Epithelial cell of proximal tubule (primary cell): Measurements from ENCODE around the gene MSL3B.

Source experiments
- DNase-seq: peaks from one replicate; pipeline ENCODE4 v3.0.0-alpha.2; 2011; ENCODE audit warnings: low read depth
- H3K4me3 ChIP-seq: 2 replicates; pipeline ENCODE4 v1.5.1; 2011; ENCODE audit warnings: low read depth, mild to moderate bottlenecking, low read length
- CTCF ChIP-seq: conservative IDR thresholded peaks from 2 replicates; pipeline ENCODE4 v1.5.1; 2012; ENCODE audit warnings: low read depth, mild to moderate bottlenecking, low read length

The MSL3B gene

GRCh38 chr2:233837694-233838229 lies 30.4 kb downstream of the MSL3B start:
- no peak for DNase-seq
- no peak overlapping the region for H3K4me3 ChIP-seq
- TF ChIP-seq CTCF, result no peak

DNA sequence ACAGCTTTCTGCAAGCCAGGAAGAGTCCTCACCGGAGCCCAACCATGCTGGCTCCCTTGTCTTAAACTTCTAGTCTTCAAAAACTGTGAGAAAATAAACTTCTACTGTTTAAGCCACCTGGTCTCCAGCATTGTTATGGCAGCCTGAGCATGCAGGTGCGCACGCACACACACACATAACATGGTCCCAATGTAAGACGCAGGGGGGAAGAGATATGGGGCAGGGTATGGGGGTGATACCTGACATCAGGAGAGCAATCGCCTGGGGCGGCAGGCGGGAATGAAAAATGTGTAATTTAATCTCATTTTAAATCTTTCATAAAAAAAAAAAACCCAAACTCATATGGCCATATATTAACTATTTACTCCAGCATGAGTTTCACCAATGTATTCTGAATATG lies 31.8 kb downstream of the MSL3B start:
- no peak for DNase-seq
- no peak overlapping the region for H3K4me3 ChIP-seq
- no peak for TF ChIP-seq CTCF

DNA sequence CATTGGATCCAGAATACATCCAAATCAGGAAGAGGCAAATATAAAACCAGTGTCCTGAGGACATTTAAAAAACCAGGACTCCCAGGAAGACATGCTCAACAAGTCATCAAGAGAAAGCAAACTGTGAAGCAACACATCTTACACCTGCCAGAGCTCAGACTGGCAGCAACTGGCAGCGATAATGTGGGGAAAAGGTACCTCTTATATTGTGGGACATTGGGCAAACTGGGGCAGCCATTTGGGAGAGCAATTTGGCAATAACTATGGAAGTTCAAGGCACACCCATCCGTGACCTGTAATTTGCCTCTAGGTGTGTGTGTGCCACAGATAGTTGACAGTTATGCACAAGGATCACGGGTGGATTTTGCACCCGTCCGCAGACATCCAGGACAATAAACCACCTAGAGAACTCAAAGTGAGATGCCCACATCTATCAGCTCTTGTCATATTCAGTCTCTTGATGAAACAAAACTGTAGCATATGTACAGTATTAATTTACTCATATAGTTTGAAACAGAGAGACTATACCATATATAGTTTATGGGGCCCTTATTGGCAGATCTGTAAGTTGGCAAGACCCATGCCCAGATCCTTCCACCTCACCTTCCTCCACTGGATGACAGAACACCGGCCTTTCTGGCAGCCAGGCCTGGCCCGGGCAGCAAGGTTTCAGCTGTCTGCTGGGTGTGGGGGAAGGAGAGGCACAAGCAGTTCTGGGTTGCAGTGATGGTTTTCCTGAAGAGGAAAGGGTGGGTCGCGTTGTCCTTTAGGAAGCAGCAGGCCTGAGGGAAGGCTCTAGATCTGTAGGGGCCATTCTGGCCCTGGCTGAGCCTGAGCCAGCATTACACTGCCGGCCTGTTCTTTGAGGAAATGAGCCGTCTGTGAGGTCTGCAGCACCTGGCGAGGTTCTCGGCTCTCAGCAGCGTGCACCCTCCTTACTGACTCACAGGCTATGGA lies 32.7 kb downstream of the MSL3B start:
- no peak for TF ChIP-seq CTCF
- no peak overlapping the region for H3K4me3 ChIP-seq
- DNase-seq, result no peak

GRCh38 chr2:233833345-233833744 lies 34.8 kb downstream of the MSL3B start:
- DNase-seq, result no peak
- TF ChIP-seq CTCF, result no peak
- H3K4me3 ChIP-seq, result no peak overlapping the region

- peak; percentile 9 for DNase-seq
- TF ChIP-seq CTCF, result peak; percentile 67
- no peak overlapping the region for H3K4me3 ChIP-seq
Measured at GRCh38 chr2:233832869-233833311, 35.3 kb downstream of the MSL3B start.

DNA sequence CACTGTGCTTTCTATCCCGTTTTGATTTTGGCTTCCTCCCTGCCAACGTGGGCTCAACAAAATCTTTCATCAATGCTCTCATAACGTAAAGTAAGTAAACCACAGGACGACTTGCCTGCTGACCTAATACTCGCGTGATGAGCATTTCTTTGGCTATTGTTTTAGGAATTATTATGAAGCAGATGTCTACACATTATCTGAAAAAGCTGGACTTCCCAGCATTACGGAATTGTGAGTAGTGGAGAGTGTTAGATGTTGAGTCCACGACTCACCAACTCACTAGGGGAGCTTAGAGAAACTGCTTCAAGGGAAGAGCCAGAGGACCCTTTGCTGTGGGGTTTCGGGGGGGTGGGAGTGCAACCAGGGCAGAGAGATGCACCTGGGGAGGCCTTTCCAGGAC lies 35.8 kb downstream of the MSL3B start:
- H3K4me3 ChIP-seq, result no peak overlapping the region
- TF ChIP-seq CTCF, result no peak
- no peak for DNase-seq
